Measurements from ENCODE around the gene CSNK1D. TPM values are rescaled to one million over a fixed set of nuclear protein-coding genes. Genes with fewer than 3 reads are reported as not detected.

The CSNK1D gene
- total and polyA plus RNA-seq, 2 donors (not counting 1 experiment from before 2014, with no cell fraction given) = 196 to 241 TPM

GRCh38 chr17:82236142-82236971, 37.1 kb downstream of the CSNK1D start:
- intact Hi-C loops (cut with micrococcal nuclease) = loop anchor here (1.0 kb wide), 1 partner anchor 85 kb away; no protein-coding TSS in a partner anchor
- Mint-ChIP-seq H3K4me1 (peaks cover 51% of the 10 kb centered on the region), H3K27ac (peak overlapping the region; percentile 37), H3K9me3 (ENCODE audit: insufficient read depth) (no peaks in the 10 kb centered on the region), H3K4me3 (no peak overlapping the region), H3K27me3 (no peaks in the 10 kb centered on the region)
- peak; percentile 63 for ATAC-seq (ENCODE audit: low read depth)
- no peaks in the 10 kb centered on the region for H3K27me3 ChIP-seq (replicated peaks in 1 of 4; ENCODE audit: control extremely low read depth in 1 of 4, control insufficient read depth in 3 of 4, insufficient read depth in 4 of 4, low read length in 3 of 4)
- ChIA-PET CTCF (interaction anchor here (0.8 to 5.1 kb wide), 20 partner anchors 10 to 310 kb away, joined by 3 to 53 read pairs (median 4); partner anchors contain the start of genes CCDC57, CD7 and CSNK1D), POLR2A (interaction anchor here (1.0 to 2.4 kb wide), 3 partner anchors 32 to 62 kb away, joined by 3 to 15 read pairs (median 8); no protein-coding TSS in a partner anchor)
- no peak overlapping the region for H3K27ac ChIP-seq (ENCODE audit: low read length in 2 of 2)
- no peak overlapping the region for H3K4me3 ChIP-seq (ENCODE audit: control extremely low read depth in 1 of 5, extremely low read depth in 1 of 5, insufficient read depth in 1 of 5, low read depth in 2 of 5, low read length in 4 of 5)
- H2AFZ ChIP-seq (ENCODE audit: insufficient read depth, low read depth, low read length, poor library complexity, severe bottlenecking) = no peak overlapping the region
- no peak overlapping the region for H3K4me2 ChIP-seq (replicated peaks; ENCODE audit: low read depth, low read length, poor library complexity, severe bottlenecking)
- H3K9me3 ChIP-seq (ENCODE audit: control extremely low read depth in 1 of 3, control insufficient read depth in 2 of 3, insufficient read depth in 1 of 3, low read length in 2 of 3) = no peaks in the 10 kb centered on the region
- WGBS (ENCODE audit: insufficient coverage) = 56% methylated on average over 44 of the region's 44 CpGs
- TF ChIP-seq CTCF (IDR thresholded peaks at IDR 0.05) (peak; percentile 83), EZH2 (IDR thresholded peaks at IDR 0.05; ENCODE audit: borderline replicate concordance, insufficient read depth, low read depth, low read length, poor library complexity, severe bottlenecking) (no peak)
- no peak overlapping the region for H3K9ac ChIP-seq (ENCODE audit: low read length)
- peak; percentile 81 for DNase-seq
- H3K36me3 ChIP-seq (replicated peaks in 1 of 2; ENCODE audit: control extremely low read depth in 1 of 2, control insufficient read depth in 1 of 2, extremely low read depth in 1 of 2, insufficient read depth in 2 of 2, low read length in 1 of 2) = peaks cover 0 to 10% of the 10 kb centered on the region in 2 experiments
- H4K20me1 ChIP-seq (ENCODE audit: control insufficient read depth, insufficient read depth, low read length, poor library complexity, severe bottlenecking) = peaks cover 75% of the 10 kb centered on the region
- H3K79me2 ChIP-seq (ENCODE audit: control insufficient read depth, insufficient read depth, low read length) = peaks cover 16% of the 10 kb centered on the region
- H3K4me1 ChIP-seq (ENCODE audit: control insufficient read depth in 2 of 2, insufficient read depth in 2 of 2, low read length in 2 of 2) = peaks cover 17 to 69% of the 10 kb centered on the region in 2 donors

GRCh38 chr17:82235775-82236141, 37.7 kb downstream of the CSNK1D start:
- WGBS (ENCODE audit: insufficient coverage) = 87% methylated on average over 15 of the region's 15 CpGs
- Mint-ChIP-seq H3K4me3 (no peak overlapping the region), H3K27me3 (no peaks in the 10 kb centered on the region), H3K9me3 (ENCODE audit: insufficient read depth) (no peaks in the 10 kb centered on the region), H3K4me1 (peaks cover 49% of the 10 kb centered on the region), H3K27ac (no peak overlapping the region)
- Histone ChIP-seq H2AFZ (ENCODE audit: insufficient read depth, low read depth, low read length, poor library complexity, severe bottlenecking) (no peak overlapping the region), H3K4me1 (ENCODE audit: control insufficient read depth in 2 of 2, insufficient read depth in 2 of 2, low read length in 2 of 2) (peaks cover 17 to 69% of the 10 kb centered on the region in 2 donors), H3K9me3 (ENCODE audit: control extremely low read depth in 1 of 3, control insufficient read depth in 2 of 3, insufficient read depth in 1 of 3, low read length in 2 of 3) (no peaks in the 10 kb centered on the region), H3K9ac (ENCODE audit: low read length) (no peak overlapping the region), H3K36me3 (replicated peaks in 1 of 2; ENCODE audit: control extremely low read depth in 1 of 2, control insufficient read depth in 1 of 2, extremely low read depth in 1 of 2, insufficient read depth in 2 of 2, low read length in 1 of 2) (peaks cover 0 to 9% of the 10 kb centered on the region in 2 experiments), H3K79me2 (ENCODE audit: control insufficient read depth, insufficient read depth, low read length) (peaks cover 10% of the 10 kb centered on the region), H4K20me1 (ENCODE audit: control insufficient read depth, insufficient read depth, low read length, poor library complexity, severe bottlenecking) (peaks cover 71% of the 10 kb centered on the region), H3K27ac (ENCODE audit: low read length in 2 of 2) (no peak overlapping the region), H3K27me3 (replicated peaks in 1 of 4; ENCODE audit: control extremely low read depth in 1 of 4, control insufficient read depth in 3 of 4, insufficient read depth in 4 of 4, low read length in 3 of 4) (no peaks in the 10 kb centered on the region), H3K4me2 (replicated peaks; ENCODE audit: low read depth, low read length, poor library complexity, severe bottlenecking) (no peak overlapping the region), H3K4me3 (ENCODE audit: control extremely low read depth in 1 of 5, extremely low read depth in 1 of 5, insufficient read depth in 1 of 5, low read depth in 2 of 5, low read length in 4 of 5) (no peak overlapping the region)
- ChIA-PET POLR2A (interaction anchor here (2.0 to 2.4 kb wide), 2 partner anchors 57 to 62 kb away, joined by 8 to 15 read pairs; no protein-coding TSS in a partner anchor), CTCF (interaction anchor here (1.0 to 5.1 kb wide), 18 partner anchors 9 to 205 kb away, joined by 3 to 53 read pairs (median 5); partner anchors contain the start of genes CCDC57, CD7 and CSNK1D)
- TF ChIP-seq CTCF (IDR thresholded peaks at IDR 0.05) = no peak
- no peak for TF ChIP-seq EZH2 (IDR thresholded peaks at IDR 0.05; ENCODE audit: borderline replicate concordance, insufficient read depth, low read depth, low read length, poor library complexity, severe bottlenecking)
- ATAC-seq (ENCODE audit: low read depth) = no peak
- no peak for DNase-seq
- intact Hi-C loops (cut with micrococcal nuclease) = loop anchor here (1.0 kb wide), 1 partner anchor 86 kb away; no protein-coding TSS in a partner anchor

All from B cell (primary cell).